Measurements from ENCODE around the gene HOXD11. TPM values are rescaled to one million over a fixed set of nuclear protein-coding genes. Genes with fewer than 3 reads are reported as not detected.

HOXD11 gene
- total RNA-seq, 1 donor from 2014 or later: not detected

GRCh38 chr2:176093898-176094249 lies 13.2 kb upstream of the HOXD11 start:
- H3K4me3 Mint-ChIP-seq: peak overlapping the region; percentile 1
- H3K27ac Mint-ChIP-seq: peak overlapping the region; percentile 21
- H3K36me3 Mint-ChIP-seq (ENCODE audit: low read depth): peaks cover 3% of the 10 kb centered on the region
- H3K27me3 Mint-ChIP-seq: peaks cover 87% of the 10 kb centered on the region
- intact Hi-C loops (cut with micrococcal nuclease): no loop called here
- H3K4me1 Mint-ChIP-seq: peaks cover 14% of the 10 kb centered on the region
- H3K9me3 Mint-ChIP-seq: peaks cover 4% of the 10 kb centered on the region
- DNase-seq: peak; percentile 57

DNA sequence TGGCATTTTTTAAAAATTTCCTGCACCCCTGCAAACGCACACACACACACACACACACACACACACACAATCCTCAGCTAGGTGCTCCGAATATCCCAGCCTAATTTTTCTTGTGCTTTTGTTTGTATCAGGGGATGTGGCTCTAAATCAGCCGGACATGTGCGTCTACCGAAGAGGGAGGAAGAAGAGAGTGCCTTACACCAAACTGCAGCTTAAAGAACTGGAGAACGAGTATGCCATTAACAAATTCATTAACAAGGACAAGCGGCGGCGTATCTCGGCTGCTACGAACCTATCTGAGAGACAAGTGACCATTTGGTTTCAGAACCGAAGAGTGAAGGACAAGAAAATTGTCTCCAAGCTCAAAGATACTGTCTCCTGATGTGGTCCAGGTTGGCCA lies 12.7 kb upstream of the HOXD11 start:
- Mint-ChIP-seq H3K9me3 (peaks cover 4% of the 10 kb centered on the region), H3K4me3 (no peak overlapping the region), H3K27ac (peak overlapping the region; percentile 18), H3K36me3 (ENCODE audit: low read depth) (peaks cover 3% of the 10 kb centered on the region), H3K4me1 (peaks cover 14% of the 10 kb centered on the region), H3K27me3 (peaks cover 87% of the 10 kb centered on the region)
- intact Hi-C loops (cut with micrococcal nuclease): no loop called here
- DNase-seq: no peak

DNA sequence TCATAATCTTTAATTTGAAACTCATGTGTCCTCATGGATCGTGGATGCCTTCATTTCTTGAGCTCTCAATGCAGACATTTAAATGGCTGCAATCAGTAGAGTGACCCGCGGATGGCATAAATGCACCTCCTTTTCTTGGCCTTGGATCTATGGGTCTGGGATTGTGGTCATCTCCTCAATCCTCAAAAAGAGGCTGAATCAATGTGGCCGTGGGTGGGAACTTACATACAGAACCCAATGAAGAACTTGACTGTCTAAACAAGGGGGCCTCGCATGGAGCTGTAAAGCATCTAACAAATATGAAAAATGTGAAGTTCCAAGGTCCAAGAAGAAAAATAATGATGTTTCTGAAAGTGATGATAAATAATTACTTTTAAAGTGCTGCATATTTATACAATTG lies 11.7 kb upstream of the HOXD11 start:
- Mint-ChIP-seq H3K27ac (no peak overlapping the region), H3K36me3 (ENCODE audit: low read depth) (peaks cover 3% of the 10 kb centered on the region), H3K4me3 (no peak overlapping the region), H3K4me1 (peaks cover 14% of the 10 kb centered on the region), H3K27me3 (peaks cover 83% of the 10 kb centered on the region), H3K9me3 (peaks cover 4% of the 10 kb centered on the region)
- intact Hi-C loops (cut with micrococcal nuclease): loop anchor here (5.0 kb wide), 1 partner anchor 728 kb away; no protein-coding TSS in a partner anchor
- no peak for DNase-seq

GRCh38 chr2:176096243-176096985 lies 10.7 kb upstream of the HOXD11 start:
- peak overlapping the region; percentile 81 for H3K4me3 Mint-ChIP-seq
- intact Hi-C loops (cut with micrococcal nuclease): loop anchor here (2.0 to 5.0 kb wide), 3 partner anchors 14 to 894 kb away; partner anchors contain the start of gene EVX2
- DNase-seq: no peak
- peaks cover 83% of the 10 kb centered on the region for H3K27me3 Mint-ChIP-seq
- no peak overlapping the region for H3K27ac Mint-ChIP-seq
- H3K4me1 Mint-ChIP-seq: peaks cover 14% of the 10 kb centered on the region
- H3K36me3 Mint-ChIP-seq (ENCODE audit: low read depth): peaks cover 3% of the 10 kb centered on the region
- H3K9me3 Mint-ChIP-seq: peaks cover 4% of the 10 kb centered on the region

- Mint-ChIP-seq H3K27ac (no peak overlapping the region), H3K36me3 (ENCODE audit: low read depth) (no peaks in the 10 kb centered on the region), H3K9me3 (no peaks in the 10 kb centered on the region), H3K4me3 (peak overlapping the region; percentile 81), H3K4me1 (peaks cover 13% of the 10 kb centered on the region), H3K27me3 (peaks cover 83% of the 10 kb centered on the region)
- intact Hi-C loops (cut with micrococcal nuclease): loop anchor here (1.0 to 5.0 kb wide), 4 partner anchors 14 to 894 kb away; partner anchors contain the start of gene EVX2
- peak; percentile 85 for DNase-seq
Measured at GRCh38 chr2:176096986-176097819, 9.9 kb upstream of the HOXD11 start.

DNA sequence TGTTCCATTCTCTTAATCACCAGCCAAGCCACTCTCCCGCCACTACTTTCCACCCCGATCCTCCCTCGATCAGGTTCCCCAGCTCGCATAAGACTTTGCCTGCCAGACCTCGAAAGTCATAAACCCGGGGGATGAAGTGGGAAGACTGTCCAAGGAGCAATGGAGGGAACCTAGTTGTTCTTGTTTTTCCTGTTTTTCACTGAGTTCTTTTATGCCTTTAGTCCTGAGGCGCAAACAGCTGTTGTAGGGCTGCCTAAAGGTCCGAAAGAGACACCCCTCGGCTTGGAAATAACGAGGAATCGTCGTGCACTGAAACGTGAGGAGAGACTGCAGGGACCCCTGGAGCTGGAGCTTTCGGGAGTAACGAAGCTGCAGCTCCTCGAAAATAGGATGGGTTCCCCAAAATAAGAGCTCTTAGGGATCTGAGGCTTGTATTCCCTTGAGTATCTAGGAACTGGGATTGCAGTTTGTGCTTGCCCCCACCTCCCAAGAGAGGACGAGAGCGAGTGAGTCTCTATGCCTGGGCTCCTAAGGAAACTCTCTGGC lies 9.2 kb upstream of the HOXD11 start:
- DNase-seq: no peak
- Mint-ChIP-seq H3K27me3 (peaks cover 89% of the 10 kb centered on the region), H3K4me3 (peak overlapping the region; percentile 81), H3K4me1 (peaks cover 13% of the 10 kb centered on the region), H3K9me3 (no peaks in the 10 kb centered on the region), H3K27ac (no peak overlapping the region), H3K36me3 (ENCODE audit: low read depth) (no peaks in the 10 kb centered on the region)
- intact Hi-C loops (cut with micrococcal nuclease): loop anchor here (1.0 to 5.0 kb wide), 4 partner anchors 15 to 895 kb away; partner anchors contain the start of gene EVX2

GRCh38 chr2:176098366-176099158 lies 8.5 kb upstream of the HOXD11 start:
- Mint-ChIP-seq H3K4me3 (no peak overlapping the region), H3K36me3 (ENCODE audit: low read depth) (no peaks in the 10 kb centered on the region), H3K27ac (no peak overlapping the region), H3K4me1 (peaks cover 13% of the 10 kb centered on the region), H3K27me3 (peaks cover 89% of the 10 kb centered on the region), H3K9me3 (no peaks in the 10 kb centered on the region)
- peak; percentile 61 for DNase-seq
- intact Hi-C loops (cut with micrococcal nuclease): loop anchor here (5.0 kb wide), 1 partner anchor 731 kb away; no protein-coding TSS in a partner anchor

- no peak overlapping the region for H3K4me3 Mint-ChIP-seq
Measured at GRCh38 chr2:176099159-176099727, 7.8 kb upstream of the HOXD11 start.

DNA sequence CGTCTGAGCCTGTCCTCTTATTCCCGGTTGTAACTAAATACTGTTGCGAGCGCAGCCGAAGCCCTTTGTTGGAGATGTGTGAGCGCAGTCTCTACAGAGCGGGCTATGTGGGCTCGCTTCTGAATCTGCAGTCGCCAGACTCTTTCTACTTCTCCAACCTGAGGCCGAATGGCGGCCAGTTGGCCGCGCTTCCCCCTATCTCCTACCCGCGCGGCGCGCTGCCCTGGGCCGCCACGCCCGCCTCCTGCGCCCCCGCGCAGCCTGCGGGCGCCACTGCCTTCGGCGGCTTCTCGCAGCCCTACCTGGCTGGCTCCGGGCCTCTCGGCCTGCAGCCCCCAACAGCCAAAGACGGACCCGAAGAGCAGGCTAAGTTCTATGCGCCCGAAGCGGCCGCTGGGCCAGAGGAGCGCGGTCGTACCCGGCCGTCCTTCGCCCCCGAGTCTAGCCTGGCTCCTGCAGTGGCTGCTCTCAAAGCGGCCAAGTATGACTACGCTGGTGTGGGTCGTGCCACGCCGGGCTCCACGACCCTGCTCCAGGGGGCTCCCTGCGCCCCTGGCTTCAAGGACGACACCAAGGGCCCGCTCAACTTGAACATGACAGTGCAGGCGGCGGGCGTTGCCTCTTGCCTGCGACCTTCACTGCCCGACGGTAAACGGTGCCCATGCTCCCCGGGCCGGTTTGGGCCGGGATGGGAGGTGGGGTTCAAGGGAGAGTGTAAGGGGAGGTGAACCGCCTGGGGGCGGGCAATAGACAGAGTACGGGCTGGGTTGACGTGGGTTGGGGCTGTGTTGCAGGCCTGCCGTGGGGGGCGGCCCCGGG lies 7.1 kb upstream of the HOXD11 start, which contains the start of gene HOXD12:
Gene HOXD12 (plus strand): TSS at position 68 of the 819 bp plus-strand sequence. CDS start 7 bp downstream, at position 75.
- Mint-ChIP-seq H3K4me3 (no peak within 1 kb of the TSS), H3K36me3 (ENCODE audit: low read depth) (peaks cover under 1% of the 10 kb centered on the region), H3K9me3 (no peaks in the 10 kb centered on the region), H3K27me3 (peaks cover 89% of the 10 kb centered on the region), H3K27ac (peak within 1 kb of the TSS; percentile 34), H3K4me1 (peaks cover 13% of the 10 kb centered on the region)
- intact Hi-C loops (cut with micrococcal nuclease): loop anchor here (5.0 kb wide), 1 partner anchor 733 kb away; no protein-coding TSS in a partner anchor
- DNase-seq: no peak

More at GRCh38 chr2:176099159-176099727, 7.8 kb upstream of the HOXD11 start:
- DNase-seq: no peak
- H3K27ac Mint-ChIP-seq: peak overlapping the region; percentile 34
- peaks cover 13% of the 10 kb centered on the region for H3K4me1 Mint-ChIP-seq
- intact Hi-C loops (cut with micrococcal nuclease): loop anchor here (5.0 kb wide), 1 partner anchor 732 kb away; no protein-coding TSS in a partner anchor
- no peaks in the 10 kb centered on the region for H3K9me3 Mint-ChIP-seq
- H3K27me3 Mint-ChIP-seq: peaks cover 88% of the 10 kb centered on the region
- H3K36me3 Mint-ChIP-seq (ENCODE audit: low read depth): no peaks in the 10 kb centered on the region

DNA sequence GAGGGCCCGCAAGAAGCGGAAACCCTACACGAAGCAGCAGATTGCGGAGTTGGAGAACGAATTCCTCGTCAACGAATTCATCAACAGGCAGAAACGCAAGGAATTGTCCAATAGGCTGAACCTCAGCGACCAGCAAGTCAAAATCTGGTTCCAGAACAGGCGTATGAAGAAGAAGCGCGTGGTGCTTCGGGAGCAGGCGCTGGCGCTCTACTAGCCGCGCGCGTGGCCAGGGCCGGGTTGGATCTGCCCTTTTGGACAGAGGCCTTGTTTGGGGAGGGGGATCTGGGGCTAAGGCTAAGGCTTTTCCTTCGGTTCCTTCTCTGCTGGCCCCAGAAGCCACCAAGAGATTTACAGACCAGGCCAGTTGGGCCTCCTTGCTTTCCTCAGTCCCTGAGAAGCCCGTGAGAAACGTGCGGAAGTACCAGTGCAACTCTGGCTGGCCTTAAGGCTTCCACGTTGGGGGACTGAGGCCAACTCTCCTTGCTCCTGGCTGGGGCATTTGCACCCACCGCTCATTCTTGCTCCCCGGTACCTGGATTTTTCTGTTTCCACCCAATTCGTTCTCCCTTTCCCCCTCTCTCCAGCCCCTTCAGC lies 6.4 kb upstream of the HOXD11 start:
- Mint-ChIP-seq H3K9me3 (no peaks in the 10 kb centered on the region), H3K36me3 (ENCODE audit: low read depth) (peaks cover 4% of the 10 kb centered on the region), H3K4me1 (peaks cover 13% of the 10 kb centered on the region), H3K27ac (no peak overlapping the region), H3K27me3 (peaks cover 89% of the 10 kb centered on the region), H3K4me3 (no peak overlapping the region)
- intact Hi-C loops (cut with micrococcal nuclease): no loop called here
- DNase-seq: no peak

DNA sequence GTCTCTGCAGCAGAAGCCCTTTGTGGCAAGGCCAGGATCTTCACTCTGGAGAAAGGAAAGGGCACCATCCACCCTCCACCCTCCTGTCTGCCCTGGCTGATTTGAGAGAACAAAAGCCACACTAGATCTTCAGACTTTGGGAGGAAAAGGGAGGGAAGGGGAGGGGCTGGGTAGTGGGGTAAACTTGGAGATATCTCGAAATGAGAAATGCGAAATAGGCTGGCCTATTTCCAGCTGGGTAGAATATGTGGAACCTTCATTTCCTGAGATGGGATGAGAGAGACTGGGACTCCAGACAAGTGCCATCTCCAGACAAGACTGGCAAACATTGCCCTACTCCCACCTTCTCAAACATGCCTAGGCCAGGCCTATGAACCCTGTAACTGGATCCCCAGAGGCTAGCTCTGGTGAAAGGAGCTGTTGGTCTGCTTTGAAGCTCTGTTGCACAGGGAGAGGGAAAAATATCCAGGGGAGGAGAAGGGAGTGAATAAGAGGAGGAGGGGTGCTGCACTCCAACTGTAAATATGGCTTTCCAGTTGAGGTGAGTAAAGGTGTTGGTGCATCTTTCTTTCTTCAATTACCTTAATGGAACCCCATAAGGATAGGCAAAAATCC lies 5.8 kb upstream of the HOXD11 start:
- no peak for DNase-seq
- H3K4me1 Mint-ChIP-seq: peaks cover 16% of the 10 kb centered on the region
- intact Hi-C loops (cut with micrococcal nuclease): no loop called here
- peaks cover 3% of the 10 kb centered on the region for H3K9me3 Mint-ChIP-seq
- peaks cover 90% of the 10 kb centered on the region for H3K27me3 Mint-ChIP-seq
- peaks cover 7% of the 10 kb centered on the region for H3K36me3 Mint-ChIP-seq (ENCODE audit: low read depth)
- H3K4me3 Mint-ChIP-seq: no peak overlapping the region
- no peak overlapping the region for H3K27ac Mint-ChIP-seq

All from activated CD4-positive, alpha-beta T cell treated with anti-CD3 and anti-CD28 coated beads, Interleukin-2, amount 10 ng/mL, durations not matched to agents 24 days and 14 days (primary cell).